ENCODE data around the gene TAAR6. TPM values are rescaled to one million over a fixed set of nuclear protein-coding genes. Genes with fewer than 3 reads are reported as not detected.

TAAR6 gene
- total RNA-seq (2022), result not detected in 2 replicates
- Bru-seq, nascent RNA, result not detected
- BruChase-seq, experiment 1, labeled RNA remaining after a 6-hour chase, result not detected
- not detected for BruChase-seq, experiment 2, labeled RNA remaining after a 2-hour chase
- long read RNA-seq, result 0 reads

- Mint-ChIP-seq H3K4me3 (ENCODE audit: low read depth, unreplicated experiment) (no peak within 1 kb of the TSS), H3K27me3 (ENCODE audit: unreplicated experiment) (no peaks in the 10 kb centered on the region), H3K36me3 (ENCODE audit: insufficient read depth, unreplicated experiment) (no peaks in the 10 kb centered on the region), H3K27ac (ENCODE audit: unreplicated experiment) (no peak within 1 kb of the TSS), H3K4me1 (ENCODE audit: low read depth, unreplicated experiment) (no peaks in the 10 kb centered on the region), H3K9me3 (ENCODE audit: low read depth, unreplicated experiment) (no peaks in the 10 kb centered on the region)
- no peak for TF ChIP-seq CTCF (IDR thresholded peaks at IDR 0.05; ENCODE audit: unreplicated experiment)
- no peak for DNase-seq
- CTCF ChIA-PET, result no interaction called here
- no TSS peak for BruUV-seq (replicated peaks)
- intact Hi-C loops (cut with micrococcal nuclease; ENCODE audit: unreplicated experiment), result no loop called here
Measured at GRCh38 chr6:132570221-132570777, at the start of gene TAAR6. TAAR6 (plus strand) TSS chr6:132570322; CDS start chr6:132570322, 0 bp downstream.

- Mint-ChIP-seq H3K27me3 (ENCODE audit: unreplicated experiment) (no peaks in the 10 kb centered on the region), H3K4me3 (ENCODE audit: low read depth, unreplicated experiment) (no peak overlapping the region), H3K4me1 (ENCODE audit: low read depth, unreplicated experiment) (no peaks in the 10 kb centered on the region), H3K27ac (ENCODE audit: unreplicated experiment) (no peak overlapping the region), H3K9me3 (ENCODE audit: low read depth, unreplicated experiment) (peaks cover 3% of the 10 kb centered on the region), H3K36me3 (ENCODE audit: insufficient read depth, unreplicated experiment) (no peaks in the 10 kb centered on the region)
- TF ChIP-seq CTCF (IDR thresholded peaks at IDR 0.05; ENCODE audit: unreplicated experiment), result no peak
- BruUV-seq (replicated peaks), result no TSS peak
- intact Hi-C loops (cut with micrococcal nuclease; ENCODE audit: unreplicated experiment), result no loop called here
- CTCF ChIA-PET, result no interaction called here
- DNase-seq, result no peak
Measured at GRCh38 chr6:132520953-132521352, 49.2 kb upstream of the TAAR6 start.

GRCh38 chr6:132524646-132525045 lies 45.5 kb upstream of the TAAR6 start:
- Mint-ChIP-seq H3K4me1 (ENCODE audit: low read depth, unreplicated experiment) (no peaks in the 10 kb centered on the region), H3K4me3 (ENCODE audit: low read depth, unreplicated experiment) (no peak overlapping the region), H3K27ac (ENCODE audit: unreplicated experiment) (no peak overlapping the region), H3K9me3 (ENCODE audit: low read depth, unreplicated experiment) (peaks cover 3% of the 10 kb centered on the region), H3K36me3 (ENCODE audit: insufficient read depth, unreplicated experiment) (no peaks in the 10 kb centered on the region), H3K27me3 (ENCODE audit: unreplicated experiment) (no peaks in the 10 kb centered on the region)
- no TSS peak for BruUV-seq (replicated peaks)
- DNase-seq, result no peak
- intact Hi-C loops (cut with micrococcal nuclease; ENCODE audit: unreplicated experiment), result no loop called here
- no peak for TF ChIP-seq CTCF (IDR thresholded peaks at IDR 0.05; ENCODE audit: unreplicated experiment)
- CTCF ChIA-PET, result no interaction called here

- no peak overlapping the region for H3K27ac Mint-ChIP-seq (ENCODE audit: unreplicated experiment)
- no peaks in the 10 kb centered on the region for H3K4me1 Mint-ChIP-seq (ENCODE audit: low read depth, unreplicated experiment)
- no peak for DNase-seq
- no peak overlapping the region for H3K4me3 Mint-ChIP-seq (ENCODE audit: low read depth, unreplicated experiment)
- H3K36me3 Mint-ChIP-seq (ENCODE audit: insufficient read depth, unreplicated experiment), result no peaks in the 10 kb centered on the region
- no peak for TF ChIP-seq CTCF (IDR thresholded peaks at IDR 0.05; ENCODE audit: unreplicated experiment)
- CTCF ChIA-PET, result no interaction called here
- BruUV-seq (replicated peaks), result no TSS peak
- peaks cover 3% of the 10 kb centered on the region for H3K9me3 Mint-ChIP-seq (ENCODE audit: low read depth, unreplicated experiment)
- H3K27me3 Mint-ChIP-seq (ENCODE audit: unreplicated experiment), result no peaks in the 10 kb centered on the region
- intact Hi-C loops (cut with micrococcal nuclease; ENCODE audit: unreplicated experiment), result no loop called here
Measured at GRCh38 chr6:132525866-132526265, 44.3 kb upstream of the TAAR6 start.

All from Calu3 (cell line).